K562 (cell line): ENCODE data around the gene LRP1. TPM values are rescaled to one million over a fixed set of nuclear protein-coding genes. Genes with fewer than 3 reads are reported as not detected.

Experiments used
- BRD9 ChIP-seq: fragments of 450-650 bp; IDR thresholded peaks from 2 replicates; pipeline ENCODE4 v1.6.1; 2018; ENCODE audit warnings: low read depth; ENCODE audit not compliant: partially characterized antibody
- CREB1 ChIP-seq, 2 experiments: sonication (generic) in 1 of 2; formaldehyde crosslinking in 1 of 2; IDR thresholded peaks; 2 replicates each; pipeline versions ENCODE4 v1.6.1 to v1.8.0; 2012 to 2022; ENCODE audit warnings: inconsistent platforms in 1 of 2, mild to moderate bottlenecking in 1 of 2, missing genetic modification reagents in 1 of 2, moderate library complexity in 1 of 2
- EGR1 ChIP-seq: fragments of 450-650 bp; conservative IDR thresholded peaks from 2 replicates; pipeline ENCODE4 v1.6.1; 2017; ENCODE audit warnings: mild to moderate bottlenecking
- GATAD2B ChIP-seq: fragments of 450-650 bp; IDR thresholded peaks from 2 replicates; pipeline ENCODE4 v1.6.1; 2017; ENCODE audit warnings: mild to moderate bottlenecking, borderline replicate concordance
- L3MBTL2 ChIP-seq: fragments of 450-650 bp; IDR thresholded peaks from 2 replicates; pipeline ENCODE4 v1.6.1; 2016; ENCODE audit warnings: mild to moderate bottlenecking, moderate library complexity
- NCOA1 ChIP-seq: fragments of 450-650 bp; IDR thresholded peaks from 2 replicates; pipeline ENCODE4 v1.6.1; 2016; ENCODE audit warnings: low read depth
- NFRKB ChIP-seq: fragments of 450-650 bp; IDR thresholded peaks from 2 replicates; pipeline ENCODE4 v1.6.1; 2016; ENCODE audit warnings: low read depth
- POLR2AphosphoS5 ChIP-seq: IDR thresholded peaks from 2 replicates; pipeline ENCODE4 v1.6.1; 2011; ENCODE audit warnings: mild to moderate bottlenecking, low read depth, low read length, moderate library complexity; ENCODE audit not compliant: control insufficient read depth, insufficient read depth
- SMARCE1 ChIP-seq: fragments of 450-650 bp; IDR thresholded peaks from 2 replicates; pipeline ENCODE4 v1.7.1; 2016; ENCODE audit warnings: mild to moderate bottlenecking
- TAF1 ChIP-seq: IDR thresholded peaks from 2 replicates; pipeline ENCODE4 v1.6.1; 2011; ENCODE audit warnings: mild to moderate bottlenecking, low read length, moderate library complexity; ENCODE audit not compliant: insufficient read depth, control insufficient read depth, severe bottlenecking; ENCODE audit errors: extremely low read depth
- TCFL5 ChIP-seq: fragments of 250-450 bp; sonication (Bioruptor Pico); conservative IDR thresholded peaks from 2 replicates; pipeline ENCODE4 v1.6.1; 2021; ENCODE audit warnings: mild to moderate bottlenecking, moderate library complexity, matching md5 sums
- XRCC3 ChIP-seq: fragments of 450-650 bp; IDR thresholded peaks from 2 replicates; pipeline ENCODE4 v1.6.1; 2017; ENCODE audit warnings: mild to moderate bottlenecking, moderate library complexity
- ZC3H11A ChIP-seq: IDR thresholded peaks from 2 replicates; pipeline ENCODE4 v1.6.1; 2012; ENCODE audit warnings: low read depth, low read length, improper control_type of control experiment
- ZFX ChIP-seq: sonication (generic); formaldehyde crosslinking; IDR thresholded peaks from 2 replicates; pipeline ENCODE4 v1.8.0; 2022; ENCODE audit warnings: mild to moderate bottlenecking, missing genetic modification reagents, moderate library complexity
- ZKSCAN1 ChIP-seq: fragments of 150-350 bp; IDR thresholded peaks from 2 replicates; pipeline ENCODE4 v1.6.1; 2016; ENCODE audit warnings: low read depth, low read length
- polyA plus RNA-seq, 8 experiments: library from polyadenylated mRNA; depleted of rRNA in 4 of 8; stranded (reverse) in 5 of 8; unstranded in 3 of 8; fragments of >200 nt; fragmentation: Nextera tagmentation in 2 of 8; fragmentation: Illumina TruSeq in 1 of 8; extraction: Ambion mirVana in 2 of 8; extraction: Trizol in 1 of 8; gene quantifications; 2 replicates each; pipeline versions ENCODE4 v1.2.1 to v1.2.3, GENCODE V29; 2011 to 2014; ENCODE audit warnings: inconsistent platforms in 1 of 8, missing spikeins in 1 of 8
- total RNA-seq, 7 experiments: library from RNA; depleted of rRNA in 6 of 7; stranded (reverse); fragments of >200 nt in 6 of 7; fragmentation: Illumina TruSeq in 2 of 7; extraction: Trizol in 2 of 7; gene quantifications; 2 replicates each; pipeline versions ENCODE4 v1.2.1 to v1.2.3, GENCODE V29; 2011 to 2021; ENCODE audit warnings: low replicate concordance in 1 of 7
- TF ChIP-seq, protein P1 (sequence below): IDR thresholded peaks from 2 replicates; pipeline ENCODE4 v1.6.1; 2012; ENCODE audit warnings: low read depth, low read length, improper control_type of control experiment, borderline replicate concordance
- TF ChIP-seq, protein P2 (sequence below): fragments of 250-450 bp; sonication (Bioruptor Pico); IDR thresholded peaks from 2 replicates; pipeline ENCODE4 v1.4.0; 2020; ENCODE audit warnings: mild to moderate bottlenecking, moderate library complexity
- TF ChIP-seq, protein P3 (sequence below): IDR thresholded peaks from 3 replicates; pipeline ENCODE4 v1.6.1; 2011; ENCODE audit warnings: borderline replicate concordance, mild to moderate bottlenecking; ENCODE audit not compliant: insufficient read length, insufficient read depth
- TF ChIP-seq, protein P4 (sequence below), 2 experiments: IDR thresholded peaks; 2 replicates each; pipeline ENCODE4 v1.6.1; 2012; ENCODE audit warnings: improper control_type of control experiment in 2 of 2, low read depth in 2 of 2, low read length in 2 of 2, borderline replicate concordance in 1 of 2
- TF ChIP-seq, protein P5 (sequence below): sonication (generic); IDR thresholded peaks from 2 replicates; pipeline ENCODE4 v1.6.1; 2016

Gene LRP1
- total and polyA plus RNA-seq, 9 of the 15 experiments (the other 6 are each of a cell fraction or from before 2014, with no cell fraction given), result 0.04 to 0.64 (median 0.19) TPM; not detected in 2

DNA sequence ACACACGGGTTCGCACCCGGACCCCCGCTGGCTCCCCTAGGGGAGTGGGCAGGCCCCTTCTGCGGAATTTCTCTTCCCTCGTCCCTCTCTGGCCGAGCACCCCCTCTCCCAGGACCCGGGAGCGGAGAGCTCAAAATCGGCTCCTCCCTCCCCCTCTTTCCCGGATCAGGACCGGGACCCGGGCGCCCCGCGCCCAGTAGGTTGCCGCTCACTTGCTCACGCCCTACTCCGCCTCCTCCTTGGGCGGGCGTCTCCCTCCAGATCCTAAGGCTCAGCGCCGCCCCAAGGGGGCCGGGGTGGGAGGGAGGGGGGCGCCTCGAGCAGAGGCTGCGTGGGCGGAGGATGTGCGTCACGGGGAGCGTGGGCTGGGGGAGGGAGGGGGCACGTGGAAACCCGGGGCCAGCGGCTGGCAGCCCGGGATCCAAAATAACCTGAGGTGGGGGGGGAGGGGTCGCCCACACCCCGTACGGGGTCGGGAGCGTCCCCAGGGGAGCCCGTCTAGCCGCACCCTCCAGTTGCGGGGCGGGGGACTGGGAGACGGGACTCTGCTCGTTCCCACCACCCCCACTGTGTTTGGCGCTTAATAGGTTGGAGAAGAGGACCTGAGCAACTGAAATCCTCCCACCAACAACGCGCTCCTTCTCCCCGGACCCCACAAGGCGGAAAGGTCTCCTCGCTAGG lies 41.1 kb upstream of the LRP1 start (continued):
- TF ChIP-seq TCFL5, result no peak
- TF ChIP-seq XRCC3, result no peak
- TF ChIP-seq NCOA1, result no peak
- TF ChIP-seq TAF1, result peak; percentile 79
- TF ChIP-seq CREB1 (IDR thresholded peaks at IDR 0.05), result peak; percentile 58
- no peak; the same call in 1 of the 2 replicates for TF ChIP-seq CREB1 (CRISPR knock-in tag; IDR thresholded peaks at IDR 0.05)
- no peak for TF ChIP-seq L3MBTL2
- TF ChIP-seq ZC3H11A, result no peak
- TF ChIP-seq EGR1, result peak; percentile 94; the same call in 1 of the 2 replicates
- TF ChIP-seq SMARCE1, result no peak
- TF ChIP-seq, protein P1, sequence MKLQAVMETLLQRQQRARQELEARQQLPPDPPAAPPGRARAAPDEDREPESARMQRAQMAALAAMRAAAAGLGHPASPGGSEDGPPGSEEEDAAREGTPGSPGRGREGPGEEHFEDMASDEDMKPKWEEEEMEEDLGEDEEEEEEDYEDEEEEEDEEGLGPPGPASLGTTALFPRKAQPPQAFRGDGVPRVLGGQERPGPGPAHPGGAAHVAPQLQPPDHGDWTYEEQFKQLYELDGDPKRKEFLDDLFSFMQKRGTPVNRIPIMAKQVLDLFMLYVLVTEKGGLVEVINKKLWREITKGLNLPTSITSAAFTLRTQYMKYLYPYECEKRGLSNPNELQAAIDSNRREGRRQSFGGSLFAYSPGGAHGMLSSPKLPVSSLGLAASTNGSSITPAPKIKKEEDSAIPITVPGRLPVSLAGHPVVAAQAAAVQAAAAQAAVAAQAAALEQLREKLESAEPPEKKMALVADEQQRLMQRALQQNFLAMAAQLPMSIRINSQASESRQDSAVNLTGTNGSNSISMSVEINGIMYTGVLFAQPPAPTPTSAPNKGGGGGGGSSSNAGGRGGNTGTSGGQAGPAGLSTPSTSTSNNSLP, result no peak
- TF ChIP-seq NFRKB, result peak; percentile 3; the same call in 1 of the 2 replicates
- TF ChIP-seq GATAD2B, result peak; percentile 27; the same call in 1 of the 2 replicates
- TF ChIP-seq, protein P2, sequence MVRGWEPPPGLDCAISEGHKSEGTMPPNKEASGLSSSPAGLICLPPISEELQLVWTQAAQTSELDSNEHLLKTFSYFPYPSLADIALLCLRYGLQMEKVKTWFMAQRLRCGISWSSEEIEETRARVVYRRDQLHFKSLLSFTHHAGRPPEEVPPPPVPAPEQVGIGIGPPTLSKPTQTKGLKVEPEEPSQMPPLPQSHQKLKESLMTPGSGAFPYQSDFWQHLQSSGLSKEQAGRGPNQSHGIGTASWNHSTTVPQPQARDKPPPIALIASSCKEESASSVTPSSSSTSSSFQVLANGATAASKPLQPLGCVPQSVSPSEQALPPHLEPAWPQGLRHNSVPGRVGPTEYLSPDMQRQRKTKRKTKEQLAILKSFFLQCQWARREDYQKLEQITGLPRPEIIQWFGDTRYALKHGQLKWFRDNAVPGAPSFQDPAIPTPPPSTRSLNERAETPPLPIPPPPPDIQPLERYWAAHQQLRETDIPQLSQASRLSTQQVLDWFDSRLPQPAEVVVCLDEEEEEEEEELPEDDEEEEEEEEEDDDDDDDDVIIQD (CRISPR knock-in tag), result no peak
- TF ChIP-seq, protein P3, sequence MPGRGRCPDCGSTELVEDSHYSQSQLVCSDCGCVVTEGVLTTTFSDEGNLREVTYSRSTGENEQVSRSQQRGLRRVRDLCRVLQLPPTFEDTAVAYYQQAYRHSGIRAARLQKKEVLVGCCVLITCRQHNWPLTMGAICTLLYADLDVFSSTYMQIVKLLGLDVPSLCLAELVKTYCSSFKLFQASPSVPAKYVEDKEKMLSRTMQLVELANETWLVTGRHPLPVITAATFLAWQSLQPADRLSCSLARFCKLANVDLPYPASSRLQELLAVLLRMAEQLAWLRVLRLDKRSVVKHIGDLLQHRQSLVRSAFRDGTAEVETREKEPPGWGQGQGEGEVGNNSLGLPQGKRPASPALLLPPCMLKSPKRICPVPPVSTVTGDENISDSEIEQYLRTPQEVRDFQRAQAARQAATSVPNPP, result no peak
- no peak; the same call in 1 of the 2 replicates for TF ChIP-seq ZFX (CRISPR knock-in tag)
- TF ChIP-seq, protein P4, sequence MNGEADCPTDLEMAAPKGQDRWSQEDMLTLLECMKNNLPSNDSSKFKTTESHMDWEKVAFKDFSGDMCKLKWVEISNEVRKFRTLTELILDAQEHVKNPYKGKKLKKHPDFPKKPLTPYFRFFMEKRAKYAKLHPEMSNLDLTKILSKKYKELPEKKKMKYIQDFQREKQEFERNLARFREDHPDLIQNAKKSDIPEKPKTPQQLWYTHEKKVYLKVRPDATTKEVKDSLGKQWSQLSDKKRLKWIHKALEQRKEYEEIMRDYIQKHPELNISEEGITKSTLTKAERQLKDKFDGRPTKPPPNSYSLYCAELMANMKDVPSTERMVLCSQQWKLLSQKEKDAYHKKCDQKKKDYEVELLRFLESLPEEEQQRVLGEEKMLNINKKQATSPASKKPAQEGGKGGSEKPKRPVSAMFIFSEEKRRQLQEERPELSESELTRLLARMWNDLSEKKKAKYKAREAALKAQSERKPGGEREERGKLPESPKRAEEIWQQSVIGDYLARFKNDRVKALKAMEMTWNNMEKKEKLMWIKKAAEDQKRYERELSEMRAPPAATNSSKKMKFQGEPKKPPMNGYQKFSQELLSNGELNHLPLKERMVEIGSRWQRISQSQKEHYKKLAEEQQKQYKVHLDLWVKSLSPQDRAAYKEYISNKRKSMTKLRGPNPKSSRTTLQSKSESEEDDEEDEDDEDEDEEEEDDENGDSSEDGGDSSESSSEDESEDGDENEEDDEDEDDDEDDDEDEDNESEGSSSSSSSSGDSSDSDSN (IDR thresholded peaks at IDR 0.05; ENCODE audit: borderline replicate concordance in 1 of 2, low read depth in 2 of 2, low read length in 2 of 2), result no peak
- peak; percentile 72; the same call in 1 of the 2 replicates for TF ChIP-seq POLR2AphosphoS5
- TF ChIP-seq, protein P5, sequence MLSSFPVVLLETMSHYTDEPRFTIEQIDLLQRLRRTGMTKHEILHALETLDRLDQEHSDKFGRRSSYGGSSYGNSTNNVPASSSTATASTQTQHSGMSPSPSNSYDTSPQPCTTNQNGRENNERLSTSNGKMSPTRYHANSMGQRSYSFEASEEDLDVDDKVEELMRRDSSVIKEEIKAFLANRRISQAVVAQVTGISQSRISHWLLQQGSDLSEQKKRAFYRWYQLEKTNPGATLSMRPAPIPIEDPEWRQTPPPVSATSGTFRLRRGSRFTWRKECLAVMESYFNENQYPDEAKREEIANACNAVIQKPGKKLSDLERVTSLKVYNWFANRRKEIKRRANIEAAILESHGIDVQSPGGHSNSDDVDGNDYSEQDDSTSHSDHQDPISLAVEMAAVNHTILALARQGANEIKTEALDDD, result no peak
- TF ChIP-seq BRD9, result peak; percentile 4
- 0 out of 2 replicates have a peak, but pooled peaks have one; percentile 5 for TF ChIP-seq ZKSCAN1
